SU-DHL-6 (cell line): ENCODE results near the gene IRAK1.

Source experiments
- H2AFZ ChIP-seq: fragments of 200-600 bp; sonication (generic); 2 replicates; pipeline ENCODE4 v1.6.1; 2014; ENCODE audit warnings: low read depth, mild to moderate bottlenecking, moderate library complexity, mixed read lengths, antibody characterized with exemption, low read length; ENCODE audit not compliant: severe bottlenecking
- H3F3A ChIP-seq: fragments of 200-600 bp; shearing (Covaris generic); 2 replicates; pipeline ENCODE4 v1.6.0; 2016; ENCODE audit warnings: antibody characterized with exemption, mild to moderate bottlenecking; ENCODE audit not compliant: insufficient read depth
- H3K27ac ChIP-seq: fragments of 200-600 bp; sonication (generic); 2 replicates; pipeline ENCODE4 v1.5.1; 2016; ENCODE audit warnings: low read depth, mild to moderate bottlenecking, low read length, moderate library complexity, mixed read lengths
- H3K27me3 ChIP-seq: fragments of 200-600 bp; sonication (generic), shearing (Covaris generic); 2 replicates; pipeline ENCODE4 v1.6.0; 2014; ENCODE audit warnings: mild to moderate bottlenecking, low read length
- H3K36me3 ChIP-seq: fragments of 200-600 bp; sonication (generic); 2 replicates; pipeline ENCODE4 v1.6.1; 2014; ENCODE audit warnings: mild to moderate bottlenecking, low read length, mixed read lengths
- H3K4me2 ChIP-seq: fragments of 300-600, 200-600 bp; shearing (Covaris generic), sonication (generic); 2 replicates; pipeline ENCODE4 v1.6.0; 2014; ENCODE audit warnings: low read length, low read depth, mild to moderate bottlenecking; ENCODE audit not compliant: poor library complexity, severe bottlenecking
- H3K4me3 ChIP-seq: fragments of 200-600 bp; sonication (generic); 2 replicates; pipeline ENCODE4 v1.5.1; 2014; ENCODE audit warnings: antibody characterized with exemption, low read length, mild to moderate bottlenecking, mixed read lengths; ENCODE audit not compliant: insufficient read depth, poor library complexity, severe bottlenecking
- H3K79me2 ChIP-seq: fragments of 200-600 bp; sonication (generic); 2 replicates; pipeline ENCODE4 v1.6.1; 2014; ENCODE audit warnings: mild to moderate bottlenecking, low read length, moderate library complexity; ENCODE audit not compliant: insufficient read depth
- H3K9ac ChIP-seq: fragments of 200-600 bp; sonication (generic); 2 replicates; pipeline ENCODE4 v1.7.0; 2014; ENCODE audit warnings: mild to moderate bottlenecking, low read length
- H3K9me2 ChIP-seq: fragments of 200-600 bp; sonication (generic); replicated peaks from 2 replicates; pipeline ENCODE4 v1.6.1; 2014; ENCODE audit warnings: low read length; ENCODE audit not compliant: insufficient read depth
- H3K9me3 ChIP-seq: fragments of 200-600 bp; sonication (generic); 2 replicates; pipeline ENCODE4 v1.6.1; 2014; ENCODE audit warnings: low read length, mixed read lengths; ENCODE audit not compliant: insufficient read depth
- H4K20me1 ChIP-seq: fragments of 200-600 bp; sonication (generic); 2 replicates; pipeline ENCODE4 v1.6.1; 2014; ENCODE audit warnings: low read depth, mild to moderate bottlenecking, antibody characterized with exemption, low read length, moderate library complexity, mixed read lengths
- CTCF ChIP-seq: fragments of 200-600 bp; sonication (generic); IDR thresholded peaks from one replicate; pipeline ENCODE4 v1.5.1; 2017; ENCODE audit warnings: antibody characterized with exemption, mild to moderate bottlenecking, low read length, moderate library complexity; ENCODE audit not compliant: insufficient read depth, poor library complexity, severe bottlenecking
- EZH2phosphoT487 ChIP-seq: fragments of 200-600 bp; sonication (generic), shearing (Covaris generic); conservative IDR thresholded peaks from 2 replicates; pipeline ENCODE4 v1.6.1; 2018; ENCODE audit warnings: mild to moderate bottlenecking, antibody characterized with exemption, low read length, moderate library complexity, mixed read lengths

Gene IRAK1

GRCh38 chrX:153971450-153972367 is 48.0 kb downstream of the IRAK1 start, which contains the start of gene HCFC1:
Gene HCFC1, minus strand, starts transcription at chrX:153971818. Its CDS starts 978 bp downstream, at chrX:153970840.
- H4K20me1 ChIP-seq = peaks cover 12% of the 10 kb centered on the region
- no peaks in the 10 kb centered on the region for H3K9me3 ChIP-seq
- 0 out of 2 replicates have a peak, but pooled peaks cover 4% of the 10 kb centered on the region for H3K36me3 ChIP-seq
- H3K27ac ChIP-seq = peak within 1 kb of the TSS; percentile 99
- no peaks in the 10 kb centered on the region for H3K9me2 ChIP-seq
- H3K9ac ChIP-seq = peak within 1 kb of the TSS; percentile 100
- H3K79me2 ChIP-seq = peaks cover 48% of the 10 kb centered on the region
- no peaks in the 10 kb centered on the region for H3K27me3 ChIP-seq
- TF ChIP-seq EZH2phosphoT487 (no peak), CTCF (no peak)
- peak within 1 kb of the TSS; percentile 96 for H3K4me3 ChIP-seq
- H3F3A ChIP-seq = peaks cover 4% of the 10 kb centered on the region; the same call in 1 of the 2 replicates
- H3K4me2 ChIP-seq = peak within 1 kb of the TSS; percentile 96
- no peak within 1 kb of the TSS for H2AFZ ChIP-seq

- no peak overlapping the region for H2AFZ ChIP-seq
- H3K36me3 ChIP-seq = 0 out of 2 replicates have a peak, but pooled peaks cover 4% of the 10 kb centered on the region
- no peaks in the 10 kb centered on the region for H3K9me3 ChIP-seq
- H3K27ac ChIP-seq = peak overlapping the region; percentile 99
- peak overlapping the region; percentile 96 for H3K4me3 ChIP-seq
- peaks cover 54% of the 10 kb centered on the region for H3K79me2 ChIP-seq
- H3K27me3 ChIP-seq = no peaks in the 10 kb centered on the region
- peaks cover 4% of the 10 kb centered on the region; the same call in 1 of the 2 replicates for H3F3A ChIP-seq
- peak overlapping the region; percentile 100 for H3K9ac ChIP-seq
- peaks cover 12% of the 10 kb centered on the region for H4K20me1 ChIP-seq
- TF ChIP-seq CTCF (no peak), EZH2phosphoT487 (no peak)
- no peaks in the 10 kb centered on the region for H3K9me2 ChIP-seq
- H3K4me2 ChIP-seq = peak overlapping the region; percentile 96
Measured at GRCh38 chrX:153971124-153971449, 48.6 kb downstream of the IRAK1 start.

GRCh38 chrX:153970357-153971123 is 49.2 kb downstream of the IRAK1 start:
- TF ChIP-seq CTCF = no peak
- TF ChIP-seq EZH2phosphoT487 = no peak
- peak overlapping the region; percentile 96 for H3K4me2 ChIP-seq
- peaks cover 12% of the 10 kb centered on the region for H4K20me1 ChIP-seq
- no peaks in the 10 kb centered on the region for H3K9me3 ChIP-seq
- no peak overlapping the region for H2AFZ ChIP-seq
- 0 out of 2 replicates have a peak, but pooled peaks cover 4% of the 10 kb centered on the region for H3K36me3 ChIP-seq
- peaks cover 4% of the 10 kb centered on the region; the same call in 1 of the 2 replicates for H3F3A ChIP-seq
- no peaks in the 10 kb centered on the region for H3K27me3 ChIP-seq
- peaks cover 59% of the 10 kb centered on the region for H3K79me2 ChIP-seq
- H3K9me2 ChIP-seq = no peaks in the 10 kb centered on the region
- H3K27ac ChIP-seq = peak overlapping the region; percentile 99
- peak overlapping the region; percentile 96 for H3K4me3 ChIP-seq
- peak overlapping the region; percentile 100 for H3K9ac ChIP-seq
